Measurements from ENCODE around the gene TAF4. TPM values are rescaled to one million over a fixed set of nuclear protein-coding genes. Genes with fewer than 3 reads are reported as not detected.
A peak's percentile ranks its signal among the peaks of the same experiment; 100 is the strongest.

The TAF4 gene
- total and polyA plus RNA-seq, 2 donors (not counting 3 experiments of a cell fraction or from before 2014, with no cell fraction given), result 6.1 to 19.5 TPM

DNA sequence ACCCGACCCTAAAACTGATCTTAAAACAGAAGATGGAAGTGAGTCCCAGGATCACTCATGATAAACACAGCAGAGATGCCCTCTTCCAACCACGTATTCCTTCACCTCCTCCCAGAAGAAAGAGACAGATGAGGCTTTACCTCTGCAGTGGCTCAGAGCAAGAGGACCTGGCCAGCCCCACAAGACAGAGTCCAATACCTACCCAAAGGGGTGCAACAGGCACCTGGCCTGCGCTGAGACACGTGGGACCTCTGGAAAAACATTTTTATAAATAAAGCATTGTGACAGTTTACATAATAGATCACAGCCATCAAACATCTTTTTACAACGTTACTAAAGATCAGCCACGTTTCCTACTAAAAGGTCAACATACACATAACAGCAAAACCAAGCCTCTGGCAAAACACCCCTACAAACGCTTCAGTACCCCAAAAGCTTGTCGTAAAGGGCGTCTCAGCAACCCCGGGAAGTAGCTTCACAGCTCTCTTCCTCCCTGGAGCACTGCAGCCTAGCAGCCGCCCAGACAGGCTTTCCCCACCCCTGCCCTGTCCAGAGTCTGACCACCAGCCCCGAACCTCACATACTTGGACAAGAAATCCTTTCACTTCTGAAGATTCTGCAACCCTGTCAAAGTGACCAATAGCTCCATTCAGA lies 2.9 kb downstream of the TAF4 start:
- Histone ChIP-seq H4K20me1 (replicated peaks; ENCODE audit: control insufficient read depth, extremely low read depth, insufficient read depth, low read length) (no peaks in the 10 kb centered on the region), H3K27me3 (ENCODE audit: control insufficient read depth in 2 of 2, insufficient read depth in 2 of 2, low read length in 2 of 2) (no peaks in the 10 kb centered on the region), H3K36me3 (ENCODE audit: control insufficient read depth in 2 of 2, extremely low read depth in 1 of 2, insufficient read depth in 2 of 2, low read length in 2 of 2) (no peaks in the 10 kb centered on the region), H3K4me3 (replicated peaks in 1 of 3; ENCODE audit: insufficient read depth in 1 of 3, low read depth in 1 of 3, low read length in 3 of 3) (no peak overlapping the region), H3K9ac (replicated peaks; ENCODE audit: extremely low read depth, insufficient read depth, low read length) (no peak overlapping the region), H3K9me3 (replicated peaks; ENCODE audit: control insufficient read depth, insufficient read depth, low read length) (no peaks in the 10 kb centered on the region), H3K4me2 (ENCODE audit: insufficient read depth, low read length) (no peak overlapping the region), H3K9me1 (replicated peaks; ENCODE audit: control insufficient read depth, extremely low read depth, insufficient read depth, low read length) (no peaks in the 10 kb centered on the region), H3K4me1 (ENCODE audit: control insufficient read depth, extremely low read depth, insufficient read depth, low read length) (peaks cover 16% of the 10 kb centered on the region), H3K79me2 (ENCODE audit: control insufficient read depth, insufficient read depth, low read length) (peaks cover 54% of the 10 kb centered on the region), H3K27ac (ENCODE audit: insufficient read depth, low read depth, low read length) (no peak overlapping the region), H2AFZ (ENCODE audit: low read depth, low read length) (no peak overlapping the region)
- TF ChIP-seq GATA2 (IDR thresholded peaks at IDR 0.05; ENCODE audit: insufficient read depth, insufficient read length, low read depth, low read length) (no peak), EZH2 (IDR thresholded peaks at IDR 0.05; ENCODE audit: borderline replicate concordance, low read depth, low read length, severe bottlenecking) (no peak), POLR2A (IDR thresholded peaks at IDR 0.05; ENCODE audit: low read depth, low read length) (no peak), FOS (IDR thresholded peaks at IDR 0.05; ENCODE audit: borderline replicate concordance, insufficient read depth, low read length) (no peak), MYC (IDR thresholded peaks at IDR 0.05; ENCODE audit: low read depth, low read length) (no peak), POLR2AphosphoS5 (IDR thresholded peaks at IDR 0.05; ENCODE audit: insufficient read depth, low read depth, low read length) (no peak), JUN (IDR thresholded peaks at IDR 0.05; ENCODE audit: borderline replicate concordance, insufficient read depth, insufficient read length, low read depth) (no peak)
- TF ChIP-seq, protein P1, sequence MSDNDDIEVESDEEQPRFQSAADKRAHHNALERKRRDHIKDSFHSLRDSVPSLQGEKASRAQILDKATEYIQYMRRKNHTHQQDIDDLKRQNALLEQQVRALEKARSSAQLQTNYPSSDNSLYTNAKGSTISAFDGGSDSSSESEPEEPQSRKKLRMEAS (IDR thresholded peaks at IDR 0.05; ENCODE audit: insufficient read depth, insufficient read length), result no peak
- TF ChIP-seq, protein P2, sequence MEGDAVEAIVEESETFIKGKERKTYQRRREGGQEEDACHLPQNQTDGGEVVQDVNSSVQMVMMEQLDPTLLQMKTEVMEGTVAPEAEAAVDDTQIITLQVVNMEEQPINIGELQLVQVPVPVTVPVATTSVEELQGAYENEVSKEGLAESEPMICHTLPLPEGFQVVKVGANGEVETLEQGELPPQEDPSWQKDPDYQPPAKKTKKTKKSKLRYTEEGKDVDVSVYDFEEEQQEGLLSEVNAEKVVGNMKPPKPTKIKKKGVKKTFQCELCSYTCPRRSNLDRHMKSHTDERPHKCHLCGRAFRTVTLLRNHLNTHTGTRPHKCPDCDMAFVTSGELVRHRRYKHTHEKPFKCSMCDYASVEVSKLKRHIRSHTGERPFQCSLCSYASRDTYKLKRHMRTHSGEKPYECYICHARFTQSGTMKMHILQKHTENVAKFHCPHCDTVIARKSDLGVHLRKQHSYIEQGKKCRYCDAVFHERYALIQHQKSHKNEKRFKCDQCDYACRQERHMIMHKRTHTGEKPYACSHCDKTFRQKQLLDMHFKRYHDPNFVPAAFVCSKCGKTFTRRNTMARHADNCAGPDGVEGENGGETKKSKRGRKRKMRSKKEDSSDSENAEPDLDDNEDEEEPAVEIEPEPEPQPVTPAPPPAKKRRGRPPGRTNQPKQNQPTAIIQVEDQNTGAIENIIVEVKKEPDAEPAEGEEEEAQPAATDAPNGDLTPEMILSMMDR (IDR thresholded peaks at IDR 0.05; ENCODE audit: extremely low read depth in 1 of 2, insufficient read depth in 1 of 2, low read depth in 1 of 2, low read length in 2 of 2), result no peak
- CTCF ChIA-PET, result interaction anchor here (1.0 to 1.6 kb wide), 3 partner anchors 37 to 73 kb away, joined by 4 to 7 read pairs (median 5); no protein-coding TSS in a partner anchor
- FAIRE-seq (no peak), DNase-seq (ENCODE audit: low read depth, low spot score) (no peak)
- BruUV-seq (replicated peaks), result TSS peak; percentile 24
- POLR2A ChIA-PET, result no interaction called here
- dilution Hi-C loops (cut with MboI; ENCODE audit: extremely low pct_ligation_motif_present, low sequenced_read_pairs), result no loop called here
- intact Hi-C loops (cut with micrococcal nuclease), result loop anchor here (5.0 kb wide), 2 partner anchors 35 to 50 kb away; no protein-coding TSS in a partner anchor

Data from endothelial cell of umbilical vein (primary cell).